ENCODE measurements around the gene AFDN. TPM values are rescaled to one million over a fixed set of nuclear protein-coding genes. Genes with fewer than 3 reads are reported as not detected.
"Not testable (repeated sequence)": the region's sequence is repeated elsewhere in the genome, so short reads cannot be mapped to it uniquely, and the experiment has no call there.

AFDN gene
- total and polyA plus RNA-seq, 10 of the 15 experiments (the other 5 are each of a cell fraction or from before 2014, with no cell fraction given) = 5.7 to 68.2 (median 45.1) TPM

DNA sequence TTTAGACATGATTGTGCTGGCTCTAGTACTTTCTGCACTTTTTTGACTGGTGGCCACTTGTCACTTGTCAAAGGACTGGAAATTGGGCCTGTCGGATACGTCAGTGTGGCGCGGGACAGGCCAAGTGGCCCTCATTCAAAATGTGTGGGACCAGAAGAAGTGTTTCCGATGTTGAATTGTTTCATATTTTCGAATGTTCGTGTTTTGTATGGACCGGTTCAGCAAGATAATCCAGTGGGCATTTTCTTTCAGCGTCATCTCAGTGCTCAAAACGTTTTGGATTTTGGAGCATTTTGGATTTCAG lies 174.3 kb downstream of the AFDN start (continued):
- TF ChIP-seq, protein P1, sequence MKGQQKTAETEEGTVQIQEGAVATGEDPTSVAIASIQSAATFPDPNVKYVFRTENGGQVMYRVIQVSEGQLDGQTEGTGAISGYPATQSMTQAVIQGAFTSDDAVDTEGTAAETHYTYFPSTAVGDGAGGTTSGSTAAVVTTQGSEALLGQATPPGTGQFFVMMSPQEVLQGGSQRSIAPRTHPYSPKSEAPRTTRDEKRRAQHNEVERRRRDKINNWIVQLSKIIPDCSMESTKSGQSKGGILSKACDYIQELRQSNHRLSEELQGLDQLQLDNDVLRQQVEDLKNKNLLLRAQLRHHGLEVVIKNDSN (IDR thresholded peaks at IDR 0.05; ENCODE audit: borderline replicate concordance, extremely low read length, insufficient read depth, low read depth, low read length) = no peak
- TF ChIP-seq GABPA (IDR thresholded peaks at IDR 0.05; ENCODE audit: low read depth) = no peak
- TF ChIP-seq, protein P2, sequence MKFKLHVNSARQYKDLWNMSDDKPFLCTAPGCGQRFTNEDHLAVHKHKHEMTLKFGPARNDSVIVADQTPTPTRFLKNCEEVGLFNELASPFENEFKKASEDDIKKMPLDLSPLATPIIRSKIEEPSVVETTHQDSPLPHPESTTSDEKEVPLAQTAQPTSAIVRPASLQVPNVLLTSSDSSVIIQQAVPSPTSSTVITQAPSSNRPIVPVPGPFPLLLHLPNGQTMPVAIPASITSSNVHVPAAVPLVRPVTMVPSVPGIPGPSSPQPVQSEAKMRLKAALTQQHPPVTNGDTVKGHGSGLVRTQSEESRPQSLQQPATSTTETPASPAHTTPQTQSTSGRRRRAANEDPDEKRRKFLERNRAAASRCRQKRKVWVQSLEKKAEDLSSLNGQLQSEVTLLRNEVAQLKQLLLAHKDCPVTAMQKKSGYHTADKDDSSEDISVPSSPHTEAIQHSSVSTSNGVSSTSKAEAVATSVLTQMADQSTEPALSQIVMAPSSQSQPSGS (IDR thresholded peaks at IDR 0.05; ENCODE audit: low read length) = no peak

DNA sequence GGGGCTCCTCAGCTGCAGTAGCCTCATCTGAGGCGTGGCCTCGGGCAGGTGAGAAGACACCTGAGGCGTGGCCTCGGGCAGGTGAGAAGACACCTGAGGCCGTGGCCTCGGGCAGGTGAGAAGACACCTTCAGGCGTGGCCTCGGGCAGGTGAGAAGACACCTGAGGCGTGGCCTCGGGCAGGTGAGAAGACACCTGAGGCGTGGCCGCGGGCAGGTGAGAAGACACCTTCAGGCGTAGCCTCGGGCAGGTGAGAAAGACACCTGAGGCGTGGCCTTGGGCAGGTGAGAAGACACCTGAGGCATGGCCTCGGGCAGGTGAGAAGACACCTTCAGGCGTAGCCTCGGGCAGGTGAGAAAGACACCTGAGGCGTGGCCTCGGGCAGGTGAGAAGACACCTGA lies 174.8 kb downstream of the AFDN start:
- FAIRE-seq; H2AFZ ChIP-seq (ENCODE audit: control insufficient read depth, low read depth, low read length); POLR2A ChIA-PET; H3K9ac ChIP-seq (ENCODE audit: control insufficient read depth, insufficient read depth, low read length); H3K4me1 ChIP-seq (ENCODE audit: control insufficient read depth, insufficient read depth, low read length); ATAC-seq; CTCF ChIA-PET; SMC1A ChIA-PET (ENCODE audit: uncharacterized antibody, unreplicated experiment); H3K27me3 ChIP-seq (replicated peaks in 1 of 2; ENCODE audit: control insufficient read depth in 2 of 2, insufficient read depth in 2 of 2, low read length in 1 of 2); H3K27ac ChIP-seq (ENCODE audit: control insufficient read depth, insufficient read depth); intact Hi-C loops (cut with micrococcal nuclease; ENCODE audit: unreplicated experiment); DNase-seq (ENCODE audit: low read depth, low spot score); H3K4me3 ChIP-seq; H3K4me2 ChIP-seq (ENCODE audit: control insufficient read depth, insufficient read depth); RAD21 ChIA-PET (ENCODE audit: unreplicated experiment); H3K79me2 ChIP-seq (ENCODE audit: control insufficient read depth, insufficient read depth, low read length); BruUV-seq (replicated peaks); H3K9me3 ChIP-seq (replicated peaks; ENCODE audit: control insufficient read depth, insufficient read depth, low read length); H4K20me1 ChIP-seq (ENCODE audit: control insufficient read depth, insufficient read depth); H3K36me3 ChIP-seq (ENCODE audit: control insufficient read depth in 2 of 2, insufficient read depth in 2 of 2, low read length in 1 of 2); in situ Hi-C loops (cut with MboI): not testable (repeated sequence)
- 69% methylated on average over 12 of the region's 21 CpGs for WGBS (ENCODE audit: insufficient coverage, insufficient replicate concordance, low lambda C conversion rate, missing lambda C conversion rate)

DNA sequence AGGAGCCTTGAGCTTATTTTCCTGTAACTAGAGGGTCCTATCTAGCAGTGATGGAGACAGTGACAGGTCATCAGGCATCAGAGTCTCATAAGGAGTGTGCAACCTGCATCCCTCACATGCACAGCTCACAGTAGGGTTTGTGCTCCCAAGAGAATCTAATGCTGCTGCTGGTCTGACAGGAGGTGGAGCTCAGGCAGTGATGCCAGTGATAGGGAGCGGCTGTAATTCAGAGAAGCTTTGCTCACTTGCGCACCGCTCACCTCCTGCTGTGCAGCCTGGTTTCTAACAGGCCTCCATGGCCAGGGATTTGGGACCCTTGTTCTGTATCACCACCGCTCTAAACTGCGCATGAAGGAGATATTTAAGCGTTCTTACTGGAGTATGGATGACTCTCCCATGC lies 176.1 kb downstream of the AFDN start:
- H3K9ac ChIP-seq (ENCODE audit: control insufficient read depth, insufficient read depth, low read length) = no peak overlapping the region
- ChIA-PET RAD21 (ENCODE audit: unreplicated experiment) (no interaction called here), POLR2A (no interaction called here), CTCF (no interaction called here), SMC1A (ENCODE audit: uncharacterized antibody, unreplicated experiment) (no interaction called here)
- H4K20me1 ChIP-seq (ENCODE audit: control insufficient read depth, insufficient read depth) = no peaks in the 10 kb centered on the region
- no peak for FAIRE-seq
- 69% methylated on average over 6 of the region's 6 CpGs for WGBS (ENCODE audit: insufficient coverage, insufficient replicate concordance, low lambda C conversion rate, missing lambda C conversion rate)
- H3K36me3 ChIP-seq (ENCODE audit: control insufficient read depth in 2 of 2, insufficient read depth in 2 of 2, low read length in 1 of 2) = no peaks in the 10 kb centered on the region
- intact Hi-C loops (cut with micrococcal nuclease; ENCODE audit: unreplicated experiment) = no loop called here
- H2AFZ ChIP-seq (ENCODE audit: control insufficient read depth, low read depth, low read length) = no peak overlapping the region
- ATAC-seq = no peak
- no peak overlapping the region for H3K27ac ChIP-seq (ENCODE audit: control insufficient read depth, insufficient read depth)
- no peak for DNase-seq (ENCODE audit: low read depth, low spot score)
- no peaks in the 10 kb centered on the region; a peak in 1 of 4 replicates for H3K27me3 ChIP-seq (replicated peaks in 1 of 2; ENCODE audit: control insufficient read depth in 2 of 2, insufficient read depth in 2 of 2, low read length in 1 of 2)
- H3K4me1 ChIP-seq (ENCODE audit: control insufficient read depth, insufficient read depth, low read length) = no peaks in the 10 kb centered on the region
- in situ Hi-C loops (cut with MboI) = no loop called here
- H3K4me3 ChIP-seq = no peak overlapping the region
- H3K9me3 ChIP-seq (replicated peaks; ENCODE audit: control insufficient read depth, insufficient read depth, low read length) = no peaks in the 10 kb centered on the region
- no peak overlapping the region for H3K4me2 ChIP-seq (ENCODE audit: control insufficient read depth, insufficient read depth)
- no TSS peak for BruUV-seq (replicated peaks)
- H3K79me2 ChIP-seq (ENCODE audit: control insufficient read depth, insufficient read depth, low read length) = no peaks in the 10 kb centered on the region
- TF ChIP-seq RUNX3 (IDR thresholded peaks at IDR 0.05; ENCODE audit: low read length) (no peak), JUND (IDR thresholded peaks at IDR 0.05; ENCODE audit: low read depth, low read length) (no peak), FOXK2 (IDR thresholded peaks at IDR 0.05) (no peak), SMARCA5 (IDR thresholded peaks at IDR 0.05) (no peak), SP1 (IDR thresholded peaks at IDR 0.05; ENCODE audit: low read depth, low read length) (no peak)
- TF ChIP-seq, protein P3, sequence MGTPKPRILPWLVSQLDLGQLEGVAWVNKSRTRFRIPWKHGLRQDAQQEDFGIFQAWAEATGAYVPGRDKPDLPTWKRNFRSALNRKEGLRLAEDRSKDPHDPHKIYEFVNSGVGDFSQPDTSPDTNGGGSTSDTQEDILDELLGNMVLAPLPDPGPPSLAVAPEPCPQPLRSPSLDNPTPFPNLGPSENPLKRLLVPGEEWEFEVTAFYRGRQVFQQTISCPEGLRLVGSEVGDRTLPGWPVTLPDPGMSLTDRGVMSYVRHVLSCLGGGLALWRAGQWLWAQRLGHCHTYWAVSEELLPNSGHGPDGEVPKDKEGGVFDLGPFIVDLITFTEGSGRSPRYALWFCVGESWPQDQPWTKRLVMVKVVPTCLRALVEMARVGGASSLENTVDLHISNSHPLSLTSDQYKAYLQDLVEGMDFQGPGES (IDR thresholded peaks at IDR 0.05) = no peak
- TF ChIP-seq, protein P2 (IDR thresholded peaks at IDR 0.05; ENCODE audit: low read length) = no peak
- TF ChIP-seq, protein P4, sequence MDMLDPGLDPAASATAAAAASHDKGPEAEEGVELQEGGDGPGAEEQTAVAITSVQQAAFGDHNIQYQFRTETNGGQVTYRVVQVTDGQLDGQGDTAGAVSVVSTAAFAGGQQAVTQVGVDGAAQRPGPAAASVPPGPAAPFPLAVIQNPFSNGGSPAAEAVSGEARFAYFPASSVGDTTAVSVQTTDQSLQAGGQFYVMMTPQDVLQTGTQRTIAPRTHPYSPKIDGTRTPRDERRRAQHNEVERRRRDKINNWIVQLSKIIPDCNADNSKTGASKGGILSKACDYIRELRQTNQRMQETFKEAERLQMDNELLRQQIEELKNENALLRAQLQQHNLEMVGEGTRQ (IDR thresholded peaks at IDR 0.05; ENCODE audit: borderline replicate concordance, low read depth, low read length) = no peak

Measured in GM12878 (cell line).